ENCODE measurements around the gene MRPL37. TPM values are rescaled to one million over a fixed set of nuclear protein-coding genes. Genes with fewer than 3 reads are reported as not detected.
"Not testable (repeated sequence)": the region's sequence is repeated elsewhere in the genome, so short reads cannot be mapped to it uniquely, and the experiment has no call there.

MRPL37 gene
- total and polyA plus RNA-seq, 9 donors, result 45.0 to 70.2 (median 62.8) TPM

GRCh38 chr1:54186056-54186455, 13.9 kb upstream of the MRPL37 start:
- DNase-seq, result no peak
- peaks cover 20% of the 10 kb centered on the region for H3K36me3 ChIP-seq (ENCODE audit: control insufficient read depth, insufficient read depth, low read length)
- no CpG with 5 or more reads among the region's 3 CpGs for WGBS (ENCODE audit: insufficient coverage)

DNA sequence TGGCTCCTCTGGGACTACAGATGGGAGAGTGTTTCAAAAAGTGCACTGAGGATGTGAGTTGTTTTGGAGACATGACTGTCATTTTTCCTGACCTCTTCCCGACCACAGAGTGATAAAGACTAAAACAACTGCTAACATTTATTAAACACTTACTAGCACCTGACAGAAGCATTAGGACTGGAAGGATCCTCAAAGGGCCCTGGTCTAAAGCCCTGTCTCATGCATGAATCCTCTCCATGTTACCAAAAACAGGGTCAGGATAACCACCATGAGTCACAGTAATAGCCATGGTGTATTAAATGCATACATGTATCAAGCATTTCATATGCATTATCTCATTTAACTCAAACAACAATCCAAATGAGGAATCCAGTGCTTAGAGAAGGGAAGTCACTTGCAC, 11.7 kb upstream of the MRPL37 start:
- WGBS (ENCODE audit: insufficient coverage), result no CpG with 5 or more reads among the region's 1 CpG
- Histone ChIP-seq H3K9me3 (replicated peaks; ENCODE audit: control insufficient read depth, low read depth, low read length) (no peaks in the 10 kb centered on the region), H3K4me1 (ENCODE audit: control insufficient read depth, insufficient read depth, low read length) (no peaks in the 10 kb centered on the region), H3K36me3 (ENCODE audit: control insufficient read depth, insufficient read depth, low read length) (peaks cover 26% of the 10 kb centered on the region), H3K4me3 (ENCODE audit: low read length) (no peak overlapping the region), H3K27ac (ENCODE audit: low read length) (no peak overlapping the region), H3K27me3 (ENCODE audit: control insufficient read depth, insufficient read depth, low read length) (no peaks in the 10 kb centered on the region)
- no peak for DNase-seq

More at GRCh38 chr1:54186056-54186455, 13.9 kb upstream of the MRPL37 start:
- Histone ChIP-seq H3K27ac (ENCODE audit: low read length) (no peak overlapping the region), H3K4me3 (ENCODE audit: low read length) (no peak overlapping the region), H3K9me3 (replicated peaks; ENCODE audit: control insufficient read depth, low read depth, low read length) (no peaks in the 10 kb centered on the region), H3K4me1 (ENCODE audit: control insufficient read depth, insufficient read depth, low read length) (no peaks in the 10 kb centered on the region), H3K27me3 (ENCODE audit: control insufficient read depth, insufficient read depth, low read length) (no peaks in the 10 kb centered on the region)

GRCh38 chr1:54190526-54190925, 9.4 kb upstream of the MRPL37 start:
- H3K4me3 ChIP-seq (ENCODE audit: low read length), result no peak overlapping the region
- no peaks in the 10 kb centered on the region for H3K9me3 ChIP-seq (replicated peaks; ENCODE audit: control insufficient read depth, low read depth, low read length)
- no peak overlapping the region for H3K27ac ChIP-seq (ENCODE audit: low read length)
- peaks cover 36% of the 10 kb centered on the region for H3K36me3 ChIP-seq (ENCODE audit: control insufficient read depth, insufficient read depth, low read length)
- no peak for DNase-seq
- no peaks in the 10 kb centered on the region for H3K4me1 ChIP-seq (ENCODE audit: control insufficient read depth, insufficient read depth, low read length)
- 91% methylated on average over 8 of the region's 9 CpGs for WGBS (ENCODE audit: insufficient coverage)
- no peaks in the 10 kb centered on the region for H3K27me3 ChIP-seq (ENCODE audit: control insufficient read depth, insufficient read depth, low read length)

DNA sequence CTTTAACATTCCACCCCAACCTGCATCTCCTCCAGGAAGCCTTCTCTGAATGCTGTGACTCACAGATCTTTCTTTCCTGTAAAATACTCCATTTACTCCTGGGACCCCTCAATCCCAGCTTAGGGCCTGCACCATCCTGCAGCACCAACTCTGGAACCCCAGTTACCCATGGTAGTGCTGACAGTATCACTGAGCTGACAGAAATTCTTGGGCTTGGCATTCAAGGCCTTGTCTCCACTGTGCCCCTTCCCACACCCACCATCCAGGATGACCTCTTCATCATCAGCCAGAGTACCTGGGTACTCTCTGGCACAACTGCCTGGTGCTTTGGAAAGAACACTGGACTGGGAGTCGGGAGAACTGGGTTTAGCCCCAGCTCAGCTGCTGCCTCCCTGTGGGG, 8.4 kb upstream of the MRPL37 start:
- Histone ChIP-seq H3K36me3 (ENCODE audit: control insufficient read depth, insufficient read depth, low read length) (peaks cover 39% of the 10 kb centered on the region), H3K27me3 (ENCODE audit: control insufficient read depth, insufficient read depth, low read length) (no peaks in the 10 kb centered on the region), H3K27ac (ENCODE audit: low read length) (no peak overlapping the region), H3K4me1 (ENCODE audit: control insufficient read depth, insufficient read depth, low read length) (no peaks in the 10 kb centered on the region), H3K4me3 (ENCODE audit: low read length) (no peak overlapping the region), H3K9me3 (replicated peaks; ENCODE audit: control insufficient read depth, low read depth, low read length) (no peaks in the 10 kb centered on the region)
- WGBS (ENCODE audit: insufficient coverage), result 100% methylated on average over 1 of the region's 1 CpG
- DNase-seq, result no peak

DNA sequence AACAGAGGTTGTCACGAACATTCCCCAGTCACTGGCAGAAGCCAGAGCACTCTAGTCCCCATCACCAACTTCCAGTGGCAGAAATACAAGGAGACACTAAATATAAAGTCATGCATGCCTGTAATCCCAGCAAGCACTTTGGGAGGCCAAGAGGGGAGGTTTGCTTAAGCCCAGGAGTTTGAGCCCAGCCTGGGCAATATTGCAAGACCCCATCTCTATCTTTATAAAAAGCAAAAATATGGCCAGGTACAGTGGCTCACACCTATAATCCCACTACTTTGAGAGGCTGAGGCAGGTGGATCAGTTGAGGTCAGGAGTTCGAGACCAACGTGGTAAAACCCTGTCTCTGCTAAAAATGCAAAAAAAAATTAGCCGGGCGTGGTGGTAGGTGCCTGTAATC, 6.5 kb upstream of the MRPL37 start:
- H3K4me3 ChIP-seq (ENCODE audit: low read length), result no peak overlapping the region
- 100% methylated on average over 2 of the region's 5 CpGs for WGBS (ENCODE audit: insufficient coverage)
- H3K9me3 ChIP-seq (replicated peaks; ENCODE audit: control insufficient read depth, low read depth, low read length), result no peaks in the 10 kb centered on the region
- no peaks in the 10 kb centered on the region for H3K4me1 ChIP-seq (ENCODE audit: control insufficient read depth, insufficient read depth, low read length)
- peaks cover 35% of the 10 kb centered on the region for H3K36me3 ChIP-seq (ENCODE audit: control insufficient read depth, insufficient read depth, low read length)
- no peak overlapping the region for H3K27ac ChIP-seq (ENCODE audit: low read length)
- no peaks in the 10 kb centered on the region for H3K27me3 ChIP-seq (ENCODE audit: control insufficient read depth, insufficient read depth, low read length)
- no peak for DNase-seq

DNA sequence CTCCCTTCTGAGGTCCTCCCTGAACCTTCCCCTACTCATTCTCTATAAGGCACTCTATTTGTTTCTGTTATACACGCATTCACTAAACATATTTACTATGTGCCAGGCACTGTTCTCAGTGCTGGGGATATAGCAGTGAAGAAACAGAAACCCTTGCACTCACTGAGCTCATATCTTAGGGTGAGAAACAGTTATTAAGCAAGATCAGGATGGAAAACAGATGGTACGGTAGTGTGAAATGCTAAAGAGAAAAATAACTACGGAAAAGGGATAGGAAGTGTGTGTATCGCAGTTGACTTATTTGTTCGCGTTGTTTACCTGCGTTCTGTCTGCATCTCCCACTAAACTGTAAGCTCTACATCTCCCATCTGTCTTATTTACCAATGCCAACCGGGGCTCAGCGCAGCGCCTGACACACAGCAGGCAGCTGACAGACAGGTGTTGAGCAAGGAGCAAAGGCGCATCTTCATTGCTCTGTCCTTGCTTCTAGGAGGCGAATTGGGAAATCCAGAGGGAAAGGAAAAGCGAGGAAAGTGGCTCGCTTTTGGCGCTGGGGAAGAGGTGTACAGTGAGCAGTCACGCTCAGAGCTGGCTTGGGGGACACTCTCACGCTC, 709 bp upstream of the MRPL37 start:
- no peak for DNase-seq
- Histone ChIP-seq H3K9me3 (replicated peaks; ENCODE audit: control insufficient read depth, low read depth, low read length) (no peaks in the 10 kb centered on the region), H3K36me3 (ENCODE audit: control insufficient read depth, insufficient read depth, low read length) (peaks cover 13% of the 10 kb centered on the region), H3K27me3 (ENCODE audit: control insufficient read depth, insufficient read depth, low read length) (no peaks in the 10 kb centered on the region), H3K4me1 (ENCODE audit: control insufficient read depth, insufficient read depth, low read length) (peaks cover 18% of the 10 kb centered on the region), H3K27ac (ENCODE audit: low read length) (peak overlapping the region; percentile 59), H3K4me3 (ENCODE audit: low read length) (peak overlapping the region; percentile 100)
- WGBS (ENCODE audit: insufficient coverage), result 2% methylated on average over 10 of the region's 17 CpGs

GRCh38 chr1:54200519-54200997, 591 bp downstream of the MRPL37 start:
- Histone ChIP-seq H3K4me3 (ENCODE audit: low read length) (peak overlapping the region; percentile 100), H3K9me3 (replicated peaks; ENCODE audit: control insufficient read depth, low read depth, low read length) (no peaks in the 10 kb centered on the region), H3K4me1 (ENCODE audit: control insufficient read depth, insufficient read depth, low read length) (peaks cover 18% of the 10 kb centered on the region), H3K27ac (ENCODE audit: low read length) (peak overlapping the region; percentile 65), H3K27me3 (ENCODE audit: control insufficient read depth, insufficient read depth, low read length) (no peaks in the 10 kb centered on the region), H3K36me3 (ENCODE audit: control insufficient read depth, insufficient read depth, low read length) (peaks cover 16% of the 10 kb centered on the region)
- WGBS (ENCODE audit: insufficient coverage), result 2% methylated on average over 9 of the region's 15 CpGs
- peak; percentile 7 for DNase-seq

DNA sequence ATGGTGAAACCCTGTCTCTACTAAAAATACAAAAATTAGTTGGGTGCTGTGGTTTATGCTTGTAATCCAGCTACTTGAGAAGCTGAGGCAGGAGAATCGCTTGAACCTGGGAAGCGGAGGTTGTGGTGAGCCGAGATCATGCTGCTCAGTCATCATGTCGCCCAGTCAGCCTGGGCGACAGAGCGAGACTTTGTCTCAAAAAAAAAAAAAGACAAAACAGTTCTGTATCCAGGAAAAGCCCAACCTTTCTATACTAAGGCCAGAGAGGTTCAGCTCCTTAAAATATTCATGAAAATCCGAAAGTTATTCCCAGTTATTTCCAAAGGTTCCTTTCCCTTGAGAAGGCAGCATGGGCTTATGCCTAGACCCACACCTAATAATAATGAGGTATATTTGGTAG, 4.2 kb downstream of the MRPL37 start:
- peaks cover 40% of the 10 kb centered on the region for H3K36me3 ChIP-seq (ENCODE audit: control insufficient read depth, insufficient read depth, low read length)
- DNase-seq, result no peak
- H3K9me3 ChIP-seq (replicated peaks; ENCODE audit: control insufficient read depth, low read depth, low read length), result no peaks in the 10 kb centered on the region
- no peak overlapping the region for H3K27ac ChIP-seq (ENCODE audit: low read length)
- 100% methylated on average over 4 of the region's 7 CpGs for WGBS (ENCODE audit: insufficient coverage)
- no peak overlapping the region for H3K4me3 ChIP-seq (ENCODE audit: low read length)
- H3K4me1 ChIP-seq (ENCODE audit: control insufficient read depth, insufficient read depth, low read length), result peaks cover 14% of the 10 kb centered on the region
- no peaks in the 10 kb centered on the region for H3K27me3 ChIP-seq (ENCODE audit: control insufficient read depth, insufficient read depth, low read length)

- WGBS (ENCODE audit: insufficient coverage), result no CpG with 5 or more reads among the region's 1 CpG
- peaks cover 67% of the 10 kb centered on the region for H3K36me3 ChIP-seq (ENCODE audit: control insufficient read depth, insufficient read depth, low read length)
- no peak overlapping the region for H3K4me3 ChIP-seq (ENCODE audit: low read length)
- H3K27me3 ChIP-seq (ENCODE audit: control insufficient read depth, insufficient read depth, low read length), result no peaks in the 10 kb centered on the region
- no peak overlapping the region for H3K27ac ChIP-seq (ENCODE audit: low read length)
- H3K9me3 ChIP-seq (replicated peaks; ENCODE audit: control insufficient read depth, low read depth, low read length), result no peaks in the 10 kb centered on the region
- no peak for DNase-seq
- H3K4me1 ChIP-seq (ENCODE audit: control insufficient read depth, insufficient read depth, low read length), result no peaks in the 10 kb centered on the region
Measured at GRCh38 chr1:54207287-54207686, 7.3 kb downstream of the MRPL37 start.

DNA sequence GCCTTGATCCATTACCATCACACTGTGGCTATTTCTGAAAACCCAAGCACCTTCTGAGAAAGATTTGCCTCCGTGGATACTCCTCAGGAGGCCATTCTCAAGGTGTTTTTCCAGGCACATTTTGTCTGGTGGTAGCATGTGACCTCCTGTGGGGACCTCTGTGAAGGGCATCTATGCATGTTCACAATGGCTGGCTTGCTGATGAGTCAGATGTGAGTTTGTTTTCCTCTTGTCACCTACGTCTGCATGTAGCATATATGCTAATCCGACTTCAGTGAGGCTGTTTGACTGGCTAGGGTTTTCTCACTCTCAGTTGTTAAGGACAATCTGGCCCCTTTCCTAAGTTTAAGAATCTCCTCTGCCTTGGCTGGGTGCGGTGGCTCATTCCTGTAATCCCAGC, 7.9 kb downstream of the MRPL37 start:
- DNase-seq; H3K27me3 ChIP-seq (ENCODE audit: control insufficient read depth, insufficient read depth, low read length); H3K4me1 ChIP-seq (ENCODE audit: control insufficient read depth, insufficient read depth, low read length); H3K9me3 ChIP-seq (replicated peaks; ENCODE audit: control insufficient read depth, low read depth, low read length); H3K27ac ChIP-seq (ENCODE audit: low read length); H3K4me3 ChIP-seq (ENCODE audit: low read length): not testable (repeated sequence)
- peaks cover 73% of the 10 kb centered on the region for H3K36me3 ChIP-seq (ENCODE audit: control insufficient read depth, insufficient read depth, low read length)
- WGBS (ENCODE audit: insufficient coverage), result 67% methylated on average over 1 of the region's 4 CpGs

DNA sequence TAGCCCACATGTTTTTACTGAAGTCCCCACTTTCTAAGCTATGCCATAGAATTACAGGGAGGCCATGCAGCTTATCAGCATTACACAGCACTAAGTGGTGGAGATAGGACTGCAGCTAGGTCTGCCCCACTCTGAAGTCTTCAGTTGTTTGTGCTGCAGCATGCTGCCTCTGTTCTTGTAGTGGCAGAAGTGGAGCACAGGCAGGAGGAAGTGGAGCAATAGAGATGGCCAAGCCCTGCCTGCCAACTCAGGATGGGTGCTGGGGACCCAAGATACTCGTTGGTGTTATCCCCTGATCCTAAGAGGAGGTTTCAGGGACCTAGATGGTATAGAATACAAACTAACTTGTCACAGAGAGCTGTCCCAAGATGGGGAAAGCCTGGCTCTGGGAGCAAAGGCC, 12.9 kb downstream of the MRPL37 start:
- H3K9me3 ChIP-seq (replicated peaks; ENCODE audit: control insufficient read depth, low read depth, low read length), result no peaks in the 10 kb centered on the region
- DNase-seq, result no peak
- H3K36me3 ChIP-seq (ENCODE audit: control insufficient read depth, insufficient read depth, low read length), result peaks cover 93% of the 10 kb centered on the region
- H3K4me3 ChIP-seq (ENCODE audit: low read length), result no peak overlapping the region
- no peaks in the 10 kb centered on the region for H3K27me3 ChIP-seq (ENCODE audit: control insufficient read depth, insufficient read depth, low read length)
- no peak overlapping the region for H3K27ac ChIP-seq (ENCODE audit: low read length)
- no peaks in the 10 kb centered on the region for H3K4me1 ChIP-seq (ENCODE audit: control insufficient read depth, insufficient read depth, low read length)
- WGBS (ENCODE audit: insufficient coverage), result 83% methylated on average over 1 of the region's 1 CpG

Measured in muscle of leg (tissue), 11 donors.